ENCODE results near the gene PRPF38B. TPM values are rescaled to one million over a fixed set of nuclear protein-coding genes. Genes with fewer than 3 reads are reported as not detected.
"Not testable (repeated sequence)": the region's sequence is repeated elsewhere in the genome, so short reads cannot be mapped to it uniquely, and the experiment has no call there.

The PRPF38B gene
- total RNA-seq, 2 experiments from 2014 or later = 62.5 to 65.3 TPM

DNA sequence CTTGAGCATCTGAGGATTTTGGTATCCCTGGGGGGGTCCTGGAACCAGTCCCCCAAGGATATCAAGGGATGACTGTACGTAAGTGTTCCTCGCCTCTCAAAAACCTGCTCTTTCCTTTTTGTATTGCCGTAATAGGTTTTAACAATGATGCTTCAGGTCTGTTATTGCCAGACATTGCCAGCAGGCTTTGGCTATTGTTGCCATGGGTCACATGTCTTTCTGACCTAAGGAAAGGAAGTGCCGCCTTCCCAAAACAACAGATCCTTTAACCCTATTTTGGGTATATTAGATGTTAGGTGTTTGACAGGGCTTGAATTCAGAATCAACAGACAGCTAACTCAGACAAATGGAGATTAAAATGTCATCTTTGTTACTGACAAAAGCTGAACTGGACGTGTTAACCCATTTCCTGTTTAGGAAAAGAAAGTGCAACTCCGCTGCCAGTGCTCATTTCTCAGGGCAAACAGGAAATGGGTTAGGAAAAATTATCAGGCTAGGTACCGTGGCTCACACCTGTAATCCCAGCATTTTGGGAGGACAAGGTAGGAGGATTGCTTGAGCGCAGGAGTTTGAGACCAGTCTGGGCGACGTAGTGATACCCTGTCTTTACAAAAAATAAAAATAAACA lies 12.4 kb upstream of the PRPF38B start:
- Mint-ChIP-seq H3K36me3 (ENCODE audit: low read depth) (no peaks in the 10 kb centered on the region), H3K9me3 (no peaks in the 10 kb centered on the region), H3K27me3 (no peaks in the 10 kb centered on the region), H3K4me1 (ENCODE audit: low read depth) (peaks cover 11% of the 10 kb centered on the region), H3K27ac (peak overlapping the region; percentile 63), H3K4me3 (peak overlapping the region; percentile 34)
- ATAC-seq = peak; percentile 37
- TF ChIP-seq, protein P1, sequence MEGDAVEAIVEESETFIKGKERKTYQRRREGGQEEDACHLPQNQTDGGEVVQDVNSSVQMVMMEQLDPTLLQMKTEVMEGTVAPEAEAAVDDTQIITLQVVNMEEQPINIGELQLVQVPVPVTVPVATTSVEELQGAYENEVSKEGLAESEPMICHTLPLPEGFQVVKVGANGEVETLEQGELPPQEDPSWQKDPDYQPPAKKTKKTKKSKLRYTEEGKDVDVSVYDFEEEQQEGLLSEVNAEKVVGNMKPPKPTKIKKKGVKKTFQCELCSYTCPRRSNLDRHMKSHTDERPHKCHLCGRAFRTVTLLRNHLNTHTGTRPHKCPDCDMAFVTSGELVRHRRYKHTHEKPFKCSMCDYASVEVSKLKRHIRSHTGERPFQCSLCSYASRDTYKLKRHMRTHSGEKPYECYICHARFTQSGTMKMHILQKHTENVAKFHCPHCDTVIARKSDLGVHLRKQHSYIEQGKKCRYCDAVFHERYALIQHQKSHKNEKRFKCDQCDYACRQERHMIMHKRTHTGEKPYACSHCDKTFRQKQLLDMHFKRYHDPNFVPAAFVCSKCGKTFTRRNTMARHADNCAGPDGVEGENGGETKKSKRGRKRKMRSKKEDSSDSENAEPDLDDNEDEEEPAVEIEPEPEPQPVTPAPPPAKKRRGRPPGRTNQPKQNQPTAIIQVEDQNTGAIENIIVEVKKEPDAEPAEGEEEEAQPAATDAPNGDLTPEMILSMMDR (IDR thresholded peaks at IDR 0.05) = no peak
- no peak for DNase-seq
- ChIA-PET POLR2A (interaction anchor here (0.7 to 3.4 kb wide), 5 partner anchors 12 to 66 kb away, joined by 3 to 17 read pairs (median 3); partner anchors contain the start of genes HENMT1 and PRPF38B), CTCF (interaction anchor here (1.1 to 1.8 kb wide), 2 partner anchors 11 to 29 kb away, joined by 3 to 4 read pairs; no protein-coding TSS in a partner anchor)
- intact Hi-C loops (cut with micrococcal nuclease) = no loop called here

DNA sequence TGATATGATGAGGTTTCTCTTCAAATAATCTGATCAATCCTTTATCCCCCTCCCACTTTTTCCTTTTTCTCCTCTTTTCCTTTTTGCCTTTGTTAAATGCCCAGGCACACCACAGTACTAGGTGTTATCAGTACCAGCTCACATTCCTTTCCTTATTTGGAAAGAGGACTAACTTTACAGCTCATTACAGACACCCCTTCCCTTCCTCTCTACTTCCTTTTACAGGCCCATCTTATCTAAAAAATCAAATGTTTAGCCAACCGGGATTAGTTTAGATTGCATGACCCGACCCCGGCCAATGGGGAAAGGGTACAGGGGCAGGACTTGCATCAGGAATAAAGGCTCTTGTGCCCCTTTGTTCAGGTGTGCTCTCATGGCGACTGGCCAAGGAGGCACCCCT lies 10.4 kb upstream of the PRPF38B start:
- POLR2A ChIA-PET = interaction anchor here (0.6 to 2.0 kb wide), 7 partner anchors 10 to 104 kb away, joined by 3 to 20 read pairs (median 4); partner anchors contain the start of genes HENMT1 and PRPF38B
- H3K36me3 Mint-ChIP-seq (ENCODE audit: low read depth); intact Hi-C loops (cut with micrococcal nuclease); H3K27me3 Mint-ChIP-seq; H3K27ac Mint-ChIP-seq; DNase-seq; ATAC-seq; H3K4me3 Mint-ChIP-seq; H3K9me3 Mint-ChIP-seq: not testable (repeated sequence)
- CTCF ChIA-PET = interaction anchor here (1.5 to 1.8 kb wide), 2 partner anchors 11 to 119 kb away, joined by 3 to 7 read pairs; partner anchors contain the start of gene PRPF38B
- peaks cover 11% of the 10 kb centered on the region for H3K4me1 Mint-ChIP-seq (ENCODE audit: low read depth)

DNA sequence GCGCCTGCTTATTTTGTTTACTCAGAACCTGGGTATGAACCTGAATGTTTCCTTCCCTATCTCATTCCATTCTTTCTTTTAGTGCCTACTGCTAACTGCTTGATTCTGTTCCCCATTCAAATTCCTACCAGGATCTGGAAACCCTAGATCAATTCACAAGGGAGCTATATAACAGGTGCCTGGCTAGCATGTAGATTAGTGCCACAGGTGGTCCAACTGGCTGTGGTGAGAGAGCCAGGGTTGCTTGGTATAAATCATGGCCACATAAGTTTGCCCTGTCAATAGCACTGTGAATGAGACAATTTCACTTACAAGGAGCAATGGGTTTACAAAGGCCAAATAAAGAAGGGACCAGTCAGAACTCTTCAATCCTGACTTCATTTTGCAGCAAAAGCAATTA lies 6.6 kb upstream of the PRPF38B start:
- no peaks in the 10 kb centered on the region for H3K9me3 Mint-ChIP-seq
- TF ChIP-seq, protein P1 (IDR thresholded peaks at IDR 0.05) = no peak
- intact Hi-C loops (cut with micrococcal nuclease) = no loop called here
- peaks cover 7% of the 10 kb centered on the region for H3K4me1 Mint-ChIP-seq (ENCODE audit: low read depth)
- H3K4me3 Mint-ChIP-seq = no peak overlapping the region
- DNase-seq (no peak), ATAC-seq (no peak)
- H3K27me3 Mint-ChIP-seq = no peaks in the 10 kb centered on the region
- peaks cover 1% of the 10 kb centered on the region for H3K36me3 Mint-ChIP-seq (ENCODE audit: low read depth)
- no peak overlapping the region for H3K27ac Mint-ChIP-seq
- ChIA-PET POLR2A (no interaction called here), CTCF (interaction anchor here (0.8 kb wide), 1 partner anchor 218 kb away, joined by 3 read pairs; no protein-coding TSS in a partner anchor)

DNA sequence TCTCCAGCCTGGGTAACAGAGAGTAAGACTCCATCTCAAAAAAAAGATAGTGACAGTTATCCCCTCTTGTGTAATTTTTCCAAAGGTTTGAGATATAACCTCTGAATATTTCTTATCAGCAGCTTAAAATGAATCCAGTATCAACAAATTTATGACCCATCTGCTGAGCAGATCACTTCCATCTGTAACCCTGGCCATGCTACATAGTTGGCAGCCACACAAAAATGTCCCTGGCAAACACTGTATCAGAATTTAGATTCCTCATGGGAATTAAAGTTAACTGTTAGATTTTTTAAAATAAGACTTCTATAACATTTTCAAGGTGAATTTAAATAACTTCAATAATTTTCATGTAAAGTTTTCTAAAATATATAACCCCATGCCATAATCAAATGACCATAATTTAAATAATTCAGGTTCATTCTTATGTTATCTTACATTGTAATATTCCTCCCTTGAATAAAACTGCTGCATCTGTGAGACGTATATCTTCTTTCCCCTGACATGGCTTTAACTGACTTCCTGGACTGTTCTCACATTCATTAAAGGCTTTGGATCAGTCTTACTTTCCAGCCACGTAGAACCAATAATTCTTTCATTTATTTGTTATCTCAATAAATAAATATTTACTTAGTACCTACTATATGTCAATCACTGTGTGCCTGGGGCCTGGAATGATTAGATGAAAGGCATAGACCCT lies 5.3 kb upstream of the PRPF38B start:
- ChIA-PET CTCF (no interaction called here), POLR2A (no interaction called here)
- Mint-ChIP-seq H3K36me3 (ENCODE audit: low read depth) (peaks cover 6% of the 10 kb centered on the region), H3K27me3 (no peaks in the 10 kb centered on the region), H3K4me1 (ENCODE audit: low read depth) (peaks cover 14% of the 10 kb centered on the region), H3K4me3 (no peak overlapping the region), H3K9me3 (no peaks in the 10 kb centered on the region), H3K27ac (no peak overlapping the region)
- TF ChIP-seq, protein P1 (IDR thresholded peaks at IDR 0.05) = no peak
- DNase-seq (no peak), ATAC-seq (no peak)
- intact Hi-C loops (cut with micrococcal nuclease) = no loop called here

DNA sequence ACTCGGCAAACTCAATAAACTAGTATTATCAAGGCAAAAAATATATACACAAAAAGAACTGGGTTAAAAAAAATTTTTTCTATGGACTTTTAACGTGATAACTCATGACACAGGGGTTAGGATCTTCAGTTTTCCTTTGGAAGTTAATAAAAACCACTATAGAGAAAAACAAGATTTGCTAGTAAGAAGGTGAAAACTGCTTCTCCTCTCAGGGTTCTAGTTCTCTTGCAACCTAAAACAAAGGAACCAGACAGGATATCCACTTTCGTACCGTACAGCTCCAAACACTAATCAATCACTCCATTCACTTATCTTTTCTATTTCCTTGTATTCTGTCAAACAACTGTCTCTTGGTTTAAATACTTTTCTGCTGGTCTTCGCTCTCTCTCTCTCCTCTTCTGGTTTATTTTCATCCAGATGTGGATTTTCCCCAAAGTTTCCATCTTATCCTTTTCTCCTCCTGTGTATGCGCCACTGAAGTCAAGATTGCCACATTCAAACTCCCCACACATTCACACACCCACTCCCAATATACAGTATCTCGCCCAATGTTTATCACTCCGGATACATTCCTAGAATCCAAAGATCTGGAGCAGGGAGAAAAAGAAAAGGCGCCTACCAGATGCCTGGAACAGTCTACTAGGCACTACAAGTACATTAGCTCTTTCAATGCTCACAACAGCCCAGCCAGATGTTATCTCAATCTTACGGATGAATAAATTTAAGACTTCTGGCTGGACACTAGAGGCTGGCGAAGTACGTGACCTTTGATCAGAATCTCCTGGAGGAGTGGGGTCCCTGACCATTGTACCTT lies 775 bp upstream of the PRPF38B start:
- CTCF ChIA-PET = interaction anchor here (0.6 to 4.1 kb wide), 10 partner anchors 9 to 179 kb away, joined by 3 to 21 read pairs (median 10); partner anchors contain the start of genes EEIG2 and HENMT1
- intact Hi-C loops (cut with micrococcal nuclease) = loop anchor here (5.0 kb wide), 1 partner anchor 44 kb away; no protein-coding TSS in a partner anchor
- TF ChIP-seq, protein P1 (IDR thresholded peaks at IDR 0.05) = no peak
- H3K4me3 Mint-ChIP-seq = peak overlapping the region; percentile 97
- peak overlapping the region; percentile 97 for H3K27ac Mint-ChIP-seq
- no peaks in the 10 kb centered on the region for H3K27me3 Mint-ChIP-seq
- POLR2A ChIA-PET = interaction anchor here (1.4 to 4.6 kb wide), 15 partner anchors 9 to 186 kb away, joined by 4 to 64 read pairs (median 8); partner anchors contain the start of genes EEIG2 and HENMT1
- ATAC-seq (no peak), DNase-seq (no peak)
- H3K4me1 Mint-ChIP-seq (ENCODE audit: low read depth) = peaks cover 26% of the 10 kb centered on the region
- peaks cover 41% of the 10 kb centered on the region for H3K36me3 Mint-ChIP-seq (ENCODE audit: low read depth)
- no peaks in the 10 kb centered on the region for H3K9me3 Mint-ChIP-seq

All from activated CD8-positive, alpha-beta T cell treated with anti-CD3 and anti-CD28 coated beads for 36 hours (primary cell).